NCI-H2081 treated with DMSO at 0.1 percent for 48 hours (cell line): ENCODE measurements around the gene EPO.
A peak's percentile ranks its signal among the peaks of the same experiment; 100 is the strongest.

Experiments used
- DNase-seq: peaks from one replicate; lab custom pipeline; 2025; lab: John Stamatoyannopoulos, UW

EPO gene

DNA sequence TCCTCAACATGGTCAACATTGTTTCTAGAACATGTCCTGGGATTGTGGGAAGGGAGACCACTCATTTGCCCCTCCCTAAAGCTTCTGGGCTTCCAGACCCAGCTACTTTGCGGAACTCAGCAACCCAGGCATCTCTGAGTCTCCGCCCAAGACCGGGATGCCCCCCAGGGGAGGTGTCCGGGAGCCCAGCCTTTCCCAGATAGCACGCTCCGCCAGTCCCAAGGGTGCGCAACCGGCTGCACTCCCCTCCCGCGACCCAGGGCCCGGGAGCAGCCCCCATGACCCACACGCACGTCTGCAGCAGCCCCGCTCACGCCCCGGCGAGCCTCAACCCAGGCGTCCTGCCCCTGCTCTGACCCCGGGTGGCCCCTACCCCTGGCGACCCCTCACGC is at the start of gene EPO:
EPO (plus strand) TSS at position 190 of the 392 bp plus-strand sequence. CDS start 513 bp downstream, outside the sequence.
- no peak for DNase-seq

DNA sequence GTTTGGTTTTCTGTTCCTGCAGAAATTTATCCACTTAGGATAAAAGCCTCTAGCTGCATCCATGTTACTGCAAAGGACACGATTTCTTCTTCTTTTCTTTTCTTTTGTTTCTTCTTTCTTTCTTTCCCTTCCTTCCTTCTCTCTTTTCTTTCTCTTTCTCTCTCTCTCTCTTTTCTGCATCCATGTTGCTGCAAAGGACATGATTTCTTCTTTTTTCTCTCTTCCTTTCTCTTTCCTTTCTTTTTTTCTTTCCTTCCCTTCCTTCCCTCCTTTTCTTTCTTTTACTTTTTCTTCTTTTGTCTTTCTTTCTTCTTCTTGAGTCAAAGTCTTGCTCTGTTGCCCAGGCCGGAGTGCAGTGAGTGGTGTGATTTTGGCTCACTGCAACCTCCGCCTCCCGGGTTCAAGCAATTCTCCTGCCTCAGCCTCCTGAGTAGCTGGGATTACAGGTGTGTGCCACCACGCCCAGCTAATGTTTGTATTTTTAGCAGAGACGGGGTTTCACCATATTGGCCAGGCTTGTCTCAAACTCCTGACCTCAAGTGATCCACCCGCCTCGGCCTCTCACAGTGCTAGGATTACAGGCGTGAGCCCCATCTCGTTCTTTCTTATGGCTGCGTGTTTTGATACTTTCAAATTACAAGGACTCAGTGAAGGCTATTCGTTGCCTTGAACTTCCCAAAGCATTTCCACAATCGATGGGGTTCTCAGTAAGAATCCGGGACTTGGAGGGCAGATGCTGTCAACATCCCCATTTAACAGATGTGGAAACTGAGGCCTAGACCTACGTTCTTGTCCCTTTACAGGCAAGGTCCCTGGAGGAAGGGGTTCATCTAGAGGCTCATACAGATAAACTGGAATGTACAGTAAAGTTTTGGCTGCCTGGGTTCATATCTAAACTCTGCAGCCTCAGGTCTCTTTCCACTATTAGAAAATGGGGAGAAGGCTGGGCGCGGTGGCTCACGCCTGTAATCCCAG is 48.6 kb upstream of the EPO start:
- DNase-seq: no peak

DNA sequence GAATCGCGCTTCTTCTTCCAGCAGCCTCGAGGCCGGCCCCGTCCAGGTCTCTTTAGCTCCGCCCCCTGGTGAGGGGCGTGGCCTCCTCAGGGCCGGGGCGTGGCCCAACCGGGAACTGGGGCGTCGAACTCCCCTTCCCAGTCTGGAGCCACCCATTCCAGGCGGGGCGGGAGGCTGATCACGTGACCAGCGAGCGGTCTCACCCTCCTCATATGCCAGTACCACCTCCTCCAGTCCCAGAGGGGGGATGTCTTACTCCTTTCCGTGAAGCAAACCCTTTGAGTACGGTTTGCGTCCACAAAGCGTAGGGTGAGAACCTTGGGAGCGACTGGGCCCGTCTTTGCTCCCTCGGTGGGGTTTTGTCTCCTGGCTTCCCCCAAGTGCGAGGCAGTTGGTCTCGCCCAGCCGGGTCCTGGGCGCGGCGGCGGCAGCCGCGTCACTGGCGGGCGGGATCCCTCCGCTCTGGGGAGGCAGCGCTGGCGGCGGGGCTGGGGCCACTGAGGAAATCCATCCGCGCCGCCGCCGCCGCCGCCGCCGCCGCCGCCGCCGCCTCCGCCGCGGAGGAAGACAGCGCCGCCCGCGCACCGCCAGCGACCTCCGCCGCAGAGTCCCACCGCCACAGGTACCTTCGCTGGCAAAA is 46.8 kb upstream of the EPO start, which contains the start of gene GNB2:
GNB2 (plus strand) TSS at position 439 of the 640 bp plus-strand sequence. CDS start 2,526 bp downstream, outside the sequence.
- peak; percentile 93 for DNase-seq

DNA sequence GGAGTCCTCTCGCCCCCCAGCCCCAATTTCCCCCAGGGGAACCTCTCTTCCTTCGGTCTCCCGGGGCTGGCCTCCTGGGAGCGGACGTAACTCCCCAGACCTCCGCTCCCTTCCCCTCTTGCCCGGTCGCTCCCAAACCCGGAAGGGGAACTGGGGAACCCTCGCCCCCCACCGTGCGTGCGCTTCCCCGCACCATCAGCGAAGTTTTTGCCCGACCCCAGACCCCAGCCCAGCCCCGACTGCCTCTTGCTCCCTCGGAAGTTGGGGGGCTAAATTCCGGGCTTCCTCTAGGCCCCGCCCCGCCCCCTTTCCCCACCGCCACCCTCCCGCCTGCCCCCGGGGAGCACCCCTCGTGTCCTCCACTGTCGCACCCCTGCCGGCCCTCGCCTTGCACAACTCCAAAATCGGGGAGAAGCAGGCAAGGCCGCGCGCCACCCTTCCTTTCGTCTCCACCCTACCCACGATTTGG is 46.3 kb upstream of the EPO start:
- no peak for DNase-seq

DNA sequence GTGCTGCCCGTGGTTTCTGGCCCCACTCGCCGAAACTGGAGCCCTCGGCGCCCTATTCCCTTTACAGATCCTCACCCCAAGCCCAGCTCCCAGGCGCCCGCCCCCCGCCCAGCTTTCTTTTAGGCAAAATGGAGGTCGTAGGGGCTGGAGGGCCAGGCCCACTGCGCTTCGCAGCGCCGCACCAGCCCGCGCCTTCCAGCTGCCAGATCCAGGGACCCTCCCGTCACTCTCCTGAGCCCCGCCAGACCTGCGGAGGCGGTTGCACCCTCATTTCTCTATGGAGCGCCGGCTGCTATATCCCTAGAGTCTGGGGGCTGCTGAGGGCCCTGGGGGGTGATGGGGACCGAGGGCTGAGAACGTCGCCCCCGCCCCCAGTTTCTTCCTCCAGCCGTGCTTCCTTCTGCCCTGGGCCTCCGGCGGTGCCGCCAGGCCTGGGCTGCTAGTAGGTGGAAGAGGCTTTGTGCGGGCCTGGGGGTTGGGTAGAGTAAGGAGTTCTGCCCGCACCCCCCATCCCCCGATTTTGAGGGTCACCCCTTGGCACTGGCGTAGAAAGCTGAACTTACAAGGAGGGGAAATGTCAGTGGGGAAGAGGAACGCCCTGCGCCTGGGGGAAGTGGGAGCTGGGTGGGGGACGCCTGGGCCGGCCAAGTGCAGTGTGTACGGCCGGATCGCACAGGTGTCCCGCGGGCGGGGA is 45.7 kb upstream of the EPO start:
- DNase-seq: no peak

DNA sequence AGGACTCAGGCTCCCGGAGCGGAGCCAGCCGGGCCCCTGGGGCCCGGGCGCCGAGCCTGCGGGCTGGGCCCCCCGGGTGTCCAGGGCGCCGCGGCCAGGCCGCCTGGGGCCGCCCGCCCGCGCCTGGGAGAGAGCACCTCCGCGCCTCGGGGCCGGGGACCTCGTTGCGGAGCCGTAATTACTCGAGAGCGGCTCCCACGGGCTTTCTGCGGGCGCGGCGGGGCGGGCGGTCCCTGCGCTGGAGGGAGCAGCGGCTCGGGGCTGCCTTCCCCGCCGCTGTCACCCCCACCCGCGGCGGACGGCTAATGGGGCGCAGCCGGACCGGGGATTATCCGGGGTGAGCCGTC is 45.2 kb upstream of the EPO start:
- no peak for DNase-seq

DNA sequence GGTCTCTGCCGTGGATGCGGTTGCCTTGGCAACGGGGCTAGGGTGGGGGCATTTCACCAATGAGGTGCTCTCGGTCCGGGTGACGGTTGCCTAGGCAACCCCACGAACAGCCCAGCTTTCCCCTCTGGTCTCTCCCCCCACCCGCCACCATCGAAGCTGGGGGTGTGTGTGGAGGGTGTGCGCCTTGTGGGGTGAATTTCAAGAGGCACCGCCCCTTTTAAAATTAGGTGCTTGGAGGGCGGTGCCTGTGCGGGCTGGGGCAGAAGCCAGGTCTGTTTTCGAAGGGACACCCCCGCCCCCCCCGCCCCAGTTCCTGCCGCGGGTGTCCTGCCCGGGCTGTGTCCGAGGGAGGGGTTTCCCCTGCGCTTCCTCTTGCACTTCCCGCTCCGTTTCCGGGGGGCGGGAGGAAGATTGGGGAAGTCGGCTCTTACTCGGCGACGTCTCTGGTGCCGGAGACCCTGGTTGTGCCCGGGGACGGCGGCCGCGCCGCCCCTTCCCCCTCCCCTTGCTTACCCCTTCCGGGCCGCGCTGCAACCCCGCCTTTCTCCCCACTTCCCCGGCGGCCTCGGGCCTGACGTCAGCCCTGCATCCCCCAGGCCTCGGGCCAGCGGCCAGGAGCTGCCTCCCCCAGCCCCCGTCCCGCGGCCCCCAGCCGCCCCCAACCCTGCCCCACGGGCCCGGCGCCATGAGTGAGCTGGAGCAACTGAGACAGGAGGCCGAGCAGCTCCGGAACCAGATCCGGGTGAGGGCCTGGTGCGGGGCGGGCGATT is 44.5 kb upstream of the EPO start:
- DNase-seq: no peak

DNA sequence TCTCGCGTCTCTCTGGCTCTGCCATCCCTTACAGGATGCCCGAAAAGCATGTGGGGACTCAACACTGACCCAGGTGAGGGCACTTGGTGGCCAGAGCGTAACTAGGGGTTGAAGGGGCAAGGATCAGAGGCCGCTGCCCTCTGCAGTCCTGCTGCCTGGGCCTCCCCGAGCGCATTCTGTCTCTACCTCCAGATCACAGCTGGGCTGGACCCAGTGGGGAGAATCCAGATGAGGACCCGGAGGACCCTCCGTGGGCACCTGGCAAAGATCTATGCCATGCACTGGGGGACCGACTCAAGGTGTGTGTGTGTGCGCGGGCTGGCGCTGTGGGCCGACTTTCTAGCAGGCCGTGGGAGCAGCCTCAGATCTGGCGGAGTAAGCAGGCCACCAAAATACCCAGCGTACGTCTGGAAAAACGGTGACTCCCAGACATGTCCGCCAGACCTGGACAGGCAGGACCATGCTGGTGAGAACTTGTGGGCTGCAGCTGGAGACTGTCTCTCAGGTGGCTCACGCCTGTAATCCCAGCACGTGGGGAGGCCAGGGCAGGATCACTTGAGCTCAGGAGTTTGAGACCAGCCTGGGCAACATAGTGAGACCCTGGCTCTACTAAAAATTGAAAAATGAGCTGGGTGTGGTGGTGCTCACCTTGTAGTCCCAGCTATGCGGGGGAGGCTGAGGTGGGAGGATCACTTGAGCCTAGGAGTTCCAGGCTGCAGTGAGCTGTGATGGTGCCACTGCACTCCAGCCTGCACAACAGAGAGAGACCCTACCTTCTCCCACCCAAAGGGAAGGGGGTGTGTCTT is 43.6 kb upstream of the EPO start:
- DNase-seq: no peak

DNA sequence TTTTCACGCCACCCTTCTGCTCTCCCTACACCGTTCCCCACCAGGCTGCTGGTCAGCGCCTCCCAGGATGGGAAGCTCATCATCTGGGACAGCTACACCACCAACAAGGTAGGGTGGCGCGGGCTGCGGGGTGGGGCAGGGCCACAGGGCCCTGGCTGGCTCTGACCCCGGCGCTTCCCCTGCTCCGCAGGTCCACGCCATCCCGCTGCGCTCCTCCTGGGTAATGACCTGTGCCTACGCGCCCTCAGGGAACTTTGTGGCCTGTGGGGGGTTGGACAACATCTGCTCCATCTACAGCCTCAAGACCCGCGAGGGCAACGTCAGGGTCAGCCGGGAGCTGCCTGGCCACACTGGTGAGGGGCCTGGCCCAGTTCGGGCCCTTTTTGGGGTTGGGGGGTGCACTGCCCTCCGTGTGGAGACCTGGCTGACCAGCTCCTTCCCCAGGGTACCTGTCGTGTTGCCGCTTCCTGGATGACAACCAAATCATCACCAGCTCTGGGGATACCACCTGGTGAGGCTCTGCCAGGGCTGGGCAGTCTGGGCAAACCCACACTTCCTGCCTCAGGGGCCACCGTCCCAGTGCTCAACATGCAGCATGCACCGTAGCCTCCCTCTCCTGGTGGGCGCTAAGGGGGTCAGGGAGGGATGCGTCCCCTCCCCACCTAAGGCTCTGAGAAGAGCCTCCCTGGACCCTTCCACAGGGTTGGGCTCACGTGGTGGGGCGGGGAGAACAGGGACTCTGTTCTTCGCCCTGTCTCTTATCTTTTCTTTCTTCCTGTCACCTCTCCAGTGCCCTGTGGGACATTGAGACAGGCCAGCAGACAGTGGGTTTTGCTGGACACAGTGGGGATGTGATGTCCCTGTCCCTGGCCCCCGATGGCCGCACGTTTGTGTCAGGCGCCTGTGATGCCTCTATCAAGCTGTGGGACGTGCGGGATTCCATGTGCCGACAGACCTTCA is 42.7 kb upstream of the EPO start:
- no peak for DNase-seq

DNA sequence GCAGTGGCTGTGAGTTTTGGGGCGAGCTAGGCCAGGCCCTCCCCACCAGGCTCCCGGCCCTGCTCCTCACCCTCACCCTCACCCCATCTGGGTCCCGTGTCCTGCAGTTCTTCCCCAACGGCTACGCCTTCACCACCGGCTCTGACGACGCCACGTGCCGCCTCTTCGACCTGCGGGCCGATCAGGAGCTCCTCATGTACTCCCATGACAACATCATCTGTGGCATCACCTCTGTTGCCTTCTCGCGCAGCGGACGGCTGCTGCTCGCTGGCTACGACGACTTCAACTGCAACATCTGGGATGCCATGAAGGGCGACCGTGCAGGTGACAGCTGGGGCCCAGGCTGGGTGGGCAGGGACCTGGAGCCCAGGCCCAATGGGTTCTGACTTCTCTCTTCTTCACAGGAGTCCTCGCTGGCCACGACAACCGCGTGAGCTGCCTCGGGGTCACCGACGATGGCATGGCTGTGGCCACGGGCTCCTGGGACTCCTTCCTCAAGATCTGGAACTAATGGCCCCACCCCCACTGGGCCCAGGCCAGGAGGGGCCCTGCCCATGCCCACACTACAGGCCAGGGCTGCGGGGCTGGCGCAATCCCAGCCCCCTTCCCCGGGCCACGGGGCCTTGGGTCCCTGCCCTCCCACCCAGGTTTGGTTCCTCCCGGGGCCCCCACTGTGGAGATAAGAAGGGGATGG is 41.8 kb upstream of the EPO start:
- no peak for DNase-seq

DNA sequence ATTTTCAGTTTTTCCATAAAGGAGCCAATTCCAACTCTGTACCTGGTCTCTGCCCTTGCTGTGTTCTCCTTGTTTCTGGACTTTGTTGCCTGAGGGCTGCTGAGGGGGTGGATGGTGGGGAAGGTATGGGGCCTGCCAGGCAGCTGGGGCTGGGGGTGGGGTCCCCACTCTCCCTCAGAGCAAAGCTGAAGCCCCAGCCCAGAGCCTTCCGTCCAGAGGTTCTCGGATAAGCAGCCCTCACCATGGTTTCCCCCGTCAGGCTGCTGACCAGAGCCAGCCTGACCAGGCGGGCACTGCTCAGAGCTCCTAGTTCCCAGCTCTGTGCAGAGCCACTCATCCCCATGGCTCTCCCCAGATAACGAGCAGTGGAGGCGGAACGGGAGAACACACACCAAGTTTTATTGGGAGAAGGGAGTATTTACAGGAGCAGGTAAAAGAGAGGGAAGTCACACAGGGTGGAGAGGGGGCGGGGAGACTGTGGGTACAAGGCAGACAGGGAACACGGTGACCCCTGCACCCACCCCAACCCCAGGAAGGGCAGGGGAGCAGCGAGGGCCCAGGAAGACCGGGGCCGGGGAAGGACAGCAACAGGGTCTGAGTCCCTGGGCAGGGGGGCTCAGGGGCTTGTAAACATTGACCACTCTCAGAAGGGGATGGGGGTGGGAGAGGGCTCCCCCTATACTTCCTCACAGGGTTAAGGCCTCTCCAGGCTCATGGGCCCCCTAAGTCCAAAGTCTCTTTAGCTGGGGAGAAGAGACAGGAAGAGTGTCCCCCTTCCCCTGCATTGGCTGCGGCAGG is 40.9 kb upstream of the EPO start:
- DNase-seq: no peak

DNA sequence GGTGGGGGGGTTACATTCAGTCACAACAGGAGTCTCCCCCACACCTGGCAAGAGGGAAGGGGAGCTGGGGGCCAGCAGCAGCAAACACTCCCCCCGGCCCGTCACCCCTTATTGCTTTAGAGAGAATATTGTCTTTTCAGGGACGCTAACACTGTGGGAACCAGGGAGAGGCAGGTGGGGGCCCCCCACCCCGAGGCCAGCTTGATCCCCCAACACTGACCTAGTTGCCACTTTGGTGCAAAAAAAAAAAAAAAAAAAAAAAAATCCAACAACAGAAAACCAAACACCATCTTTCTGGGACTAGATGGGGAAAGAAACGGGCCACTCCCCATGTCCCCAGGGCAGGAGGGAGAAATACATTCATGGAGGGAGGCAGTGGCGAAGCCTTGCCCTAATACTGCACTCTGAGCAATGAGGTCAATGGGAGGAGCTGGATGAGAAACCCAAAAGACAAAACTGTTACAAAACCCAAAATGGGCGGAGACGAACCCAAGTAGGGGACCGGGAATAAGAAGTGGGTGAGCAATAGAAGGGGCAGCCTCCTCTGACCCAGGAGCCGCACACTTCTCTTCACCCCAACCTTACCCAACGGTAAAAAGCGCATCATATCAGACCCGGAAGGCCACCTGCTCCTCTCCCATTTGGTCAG is 40.2 kb upstream of the EPO start:
- DNase-seq: no peak

DNA sequence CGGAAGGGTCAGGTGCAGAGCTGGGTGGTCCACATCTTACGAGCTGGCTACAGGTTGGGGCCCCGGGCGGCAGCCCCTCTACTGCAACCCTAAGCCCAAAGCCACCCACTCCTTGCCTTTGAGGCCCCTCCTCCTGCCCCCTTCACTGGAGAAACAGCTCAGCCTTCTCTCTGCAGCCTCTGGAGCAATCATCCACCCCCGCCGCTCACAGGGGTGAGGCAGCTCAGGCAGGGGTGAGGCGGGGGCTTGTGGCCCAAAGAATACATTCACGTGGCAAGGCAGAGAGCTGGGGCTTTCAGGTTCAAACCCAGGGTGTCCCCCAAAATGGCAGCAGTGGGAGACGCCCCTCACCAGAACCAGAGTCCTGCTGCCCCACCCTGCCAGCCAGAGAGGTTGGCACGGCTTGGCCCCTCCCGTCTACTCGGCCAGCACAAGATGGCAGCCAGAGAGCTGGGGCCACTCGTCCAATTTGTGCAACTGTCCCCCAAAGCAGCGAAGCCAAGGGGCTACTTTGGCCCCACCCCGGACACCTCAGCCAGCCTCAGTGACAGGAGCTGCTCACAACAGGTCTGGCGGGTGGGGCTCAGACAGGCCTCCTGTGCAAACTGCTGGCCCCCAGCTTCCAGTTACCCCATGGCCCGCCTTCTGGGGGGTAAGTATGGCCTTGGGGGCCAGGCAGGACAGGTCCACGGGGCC is 39.5 kb upstream of the EPO start:
- DNase-seq: no peak

DNA sequence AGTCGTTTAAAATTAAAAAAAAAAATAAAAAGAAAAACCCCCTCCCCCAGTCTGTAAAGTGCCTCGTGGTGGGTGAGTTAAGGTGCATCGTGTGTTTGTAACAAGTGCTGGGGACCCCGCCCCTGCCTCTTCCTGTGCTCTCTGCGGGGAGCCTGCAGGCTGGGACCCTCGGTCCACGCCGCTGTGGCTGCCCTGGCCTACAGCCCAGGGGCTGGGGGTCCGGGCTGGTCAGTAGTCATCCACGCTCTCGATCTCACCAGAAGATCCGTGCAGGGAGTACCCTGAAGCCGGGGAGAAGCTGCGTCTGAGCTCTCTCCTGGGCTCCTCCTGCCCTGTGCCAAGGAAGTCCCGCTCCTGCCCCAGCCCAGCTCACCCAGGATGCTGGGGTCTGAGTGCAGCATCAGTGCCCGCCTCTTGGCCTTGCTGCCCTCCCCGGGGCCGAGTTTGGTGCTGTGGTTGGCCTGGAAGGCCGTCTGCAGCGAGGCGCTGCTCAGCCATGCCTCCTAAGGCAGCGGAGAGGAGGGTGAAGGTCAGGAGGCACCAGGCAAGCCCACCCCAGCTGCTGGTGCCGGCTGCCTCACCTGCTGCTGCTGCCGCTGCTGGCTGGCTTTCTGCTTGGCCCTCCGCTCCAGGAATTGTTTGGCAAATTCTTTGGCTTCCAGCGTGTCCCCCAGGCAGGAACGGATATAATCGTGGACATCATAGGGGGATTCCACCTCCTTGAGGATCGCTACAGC is 38.6 kb upstream of the EPO start:
- no peak for DNase-seq

DNA sequence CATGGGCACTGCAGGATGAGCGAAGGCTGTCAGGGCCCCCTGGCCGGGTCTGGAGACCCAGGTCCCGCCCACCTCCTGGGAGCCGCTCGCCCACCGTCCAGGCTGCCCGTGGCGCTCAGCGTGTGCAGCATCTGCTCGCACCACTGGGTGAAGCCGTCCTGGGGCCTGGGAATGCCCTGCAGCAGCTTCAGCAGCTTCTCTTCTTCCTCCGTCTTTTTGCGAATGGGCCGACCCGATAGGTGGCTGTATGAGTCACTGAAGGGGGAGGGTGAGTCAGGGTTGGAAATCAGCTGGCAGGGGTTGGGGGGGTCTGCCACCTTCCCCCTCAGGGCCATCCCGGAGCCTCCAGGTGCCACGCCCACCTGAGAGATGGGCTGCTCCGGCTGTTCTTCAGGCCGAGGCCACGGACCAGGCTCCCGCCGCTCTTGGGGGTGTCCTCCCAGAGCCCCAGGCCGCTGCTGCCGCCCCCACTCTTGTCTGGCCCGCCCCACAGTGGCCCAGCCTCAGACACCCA is 38.0 kb upstream of the EPO start:
- no peak for DNase-seq

DNA sequence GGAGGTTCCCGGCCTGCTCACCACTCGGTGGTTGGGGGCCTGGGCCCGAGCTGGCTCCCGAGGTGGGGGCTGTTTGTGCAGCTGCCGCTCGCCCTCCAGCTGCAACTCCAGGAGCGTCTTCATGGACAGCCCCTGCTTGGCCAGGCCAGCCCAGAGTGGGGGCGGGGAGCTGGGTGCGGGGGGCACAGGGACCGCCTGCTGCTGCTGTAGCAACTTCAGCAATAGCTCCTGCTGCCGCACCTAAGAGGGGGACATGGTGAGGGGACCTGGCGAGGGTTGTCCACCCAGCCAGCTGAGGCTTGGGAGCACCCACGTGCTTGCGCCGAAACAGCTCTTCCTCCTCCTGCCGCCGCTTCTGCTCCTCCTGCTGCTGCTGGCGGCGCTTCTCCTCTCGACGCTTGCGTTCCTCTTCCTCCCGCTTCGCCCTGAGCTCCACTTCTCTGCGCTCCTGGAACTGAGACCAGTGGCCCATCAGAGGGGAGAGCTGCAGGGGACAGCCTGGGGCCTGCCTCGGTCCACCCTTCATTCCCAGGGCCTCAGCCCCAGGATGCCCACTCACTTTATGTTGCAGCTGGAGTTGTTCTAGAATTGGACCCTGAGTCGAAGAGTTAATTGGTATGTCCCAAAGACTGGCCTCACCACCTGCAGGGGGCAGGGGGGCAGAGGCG is 37.1 kb upstream of the EPO start:
- DNase-seq: no peak
